Stimulated activated naive CD4-positive, alpha-beta T cell (primary cell): ENCODE measurements around the gene TIMP4.

Source experiments
- DNase-seq, 6 experiments: peaks; one replicate each; lab custom pipeline; 2025; lab: John Stamatoyannopoulos, UW

The TIMP4 gene

GRCh38 chr3:12185172-12185710 lies 26.5 kb upstream of the TIMP4 start:
- no peak for DNase-seq

GRCh38 chr3:12184541-12184940 lies 25.8 kb upstream of the TIMP4 start:
- DNase-seq, result no peak

- DNase-seq, result no peak
Observed at GRCh38 chr3:12182687-12183441, 24.2 kb upstream of the TIMP4 start.

GRCh38 chr3:12181806-12182205 lies 23.1 kb upstream of the TIMP4 start:
- no peak for DNase-seq

- no peak for DNase-seq
Observed at GRCh38 chr3:12181301-12181700, 22.6 kb upstream of the TIMP4 start.

GRCh38 chr3:12180631-12181030 lies 21.9 kb upstream of the TIMP4 start:
- DNase-seq, result no peak

- DNase-seq, result no peak
Observed at GRCh38 chr3:12180218-12180617, 21.5 kb upstream of the TIMP4 start.

- no peak for DNase-seq
Observed at GRCh38 chr3:12179441-12179840, 20.7 kb upstream of the TIMP4 start.

- no peak for DNase-seq
Observed at GRCh38 chr3:12178091-12178820, 19.5 kb upstream of the TIMP4 start.

- no peak for DNase-seq
Observed at GRCh38 chr3:12177126-12177525, 18.4 kb upstream of the TIMP4 start.

- DNase-seq, result no peak
Observed at GRCh38 chr3:12175844-12176453, 17.2 kb upstream of the TIMP4 start.

GRCh38 chr3:12175137-12175593 lies 16.5 kb upstream of the TIMP4 start:
- no peak for DNase-seq

- no peak for DNase-seq
Observed at GRCh38 chr3:12170207-12170606, 11.5 kb upstream of the TIMP4 start.

- DNase-seq, result no peak
Observed at GRCh38 chr3:12165909-12166308, 7.2 kb upstream of the TIMP4 start.

- no peak for DNase-seq
Observed at GRCh38 chr3:12159227-12159601, 502 bp upstream of the TIMP4 start.

GRCh38 chr3:12157026-12157425 lies 1.7 kb downstream of the TIMP4 start:
- DNase-seq, result no peak

- DNase-seq, result no peak
Observed at GRCh38 chr3:12155828-12156227, 2.9 kb downstream of the TIMP4 start.

- no peak for DNase-seq
Observed at GRCh38 chr3:12155264-12155663, 3.4 kb downstream of the TIMP4 start.

GRCh38 chr3:12154151-12154550 lies 4.6 kb downstream of the TIMP4 start:
- DNase-seq, result no peak

GRCh38 chr3:12150112-12150511 lies 8.6 kb downstream of the TIMP4 start:
- DNase-seq, result no peak

GRCh38 chr3:12149029-12149428 lies 9.7 kb downstream of the TIMP4 start:
- DNase-seq, result no peak

GRCh38 chr3:12148183-12148940 lies 10.3 kb downstream of the TIMP4 start:
- no peak for DNase-seq
